ENCODE results near the gene LIPT2. TPM values are rescaled to one million over a fixed set of nuclear protein-coding genes. Genes with fewer than 3 reads are reported as not detected.

LIPT2 gene
- polyA plus RNA-seq, 1 donor from 2014 or later = 11.3 TPM

DNA sequence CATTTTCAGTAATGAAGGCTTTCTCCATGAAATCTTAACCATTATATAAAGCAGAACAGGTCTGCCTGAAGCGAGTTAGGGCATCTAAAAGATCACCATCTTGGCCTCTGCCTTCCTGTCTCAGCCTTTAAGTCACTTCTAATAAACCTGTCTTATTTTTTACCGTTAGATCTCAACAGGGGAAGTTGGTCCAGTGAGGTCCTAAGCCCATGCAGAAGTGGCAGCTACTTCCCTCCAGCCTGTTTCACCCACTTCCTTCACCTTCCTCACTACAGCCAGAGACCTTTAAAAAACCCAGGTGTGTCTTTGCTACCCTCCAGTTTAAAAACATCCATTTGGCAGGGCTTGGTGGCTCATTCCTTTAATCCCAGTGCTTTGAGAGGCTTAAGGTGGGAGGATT lies 14.1 kb upstream of the LIPT2 start:
- H3F3A ChIP-seq (ENCODE audit: insufficient read depth, low read length, poor library complexity, severe bottlenecking) = no peaks in the 10 kb centered on the region
- no peaks in the 10 kb centered on the region for H3K36me3 ChIP-seq (ENCODE audit: insufficient read depth, low read length)
- H3K4me2 ChIP-seq (ENCODE audit: low read length) = no peak overlapping the region
- no peak overlapping the region for H3K27ac ChIP-seq (ENCODE audit: low read length)
- H3K4me3 ChIP-seq (ENCODE audit: low read length) = no peak overlapping the region
- no peak overlapping the region for H2AFZ ChIP-seq (ENCODE audit: low read depth, low read length)
- H3K9ac ChIP-seq (ENCODE audit: low read length) = no peak overlapping the region
- H3K9me3 ChIP-seq (ENCODE audit: low read length) = peaks cover 3% of the 10 kb centered on the region
- TF ChIP-seq TAF1 (IDR thresholded peaks at IDR 0.05; ENCODE audit: low read depth) = no peak
- no peak for TF ChIP-seq POLR2AphosphoS5 (IDR thresholded peaks at IDR 0.05)
- no peak for TF ChIP-seq SMC3 (conservative IDR thresholded peaks at IDR 0.05; ENCODE audit: poor library complexity)
- TF ChIP-seq EP300 (conservative IDR thresholded peaks at IDR 0.05; ENCODE audit: poor library complexity, severe bottlenecking) = no peak
- TF ChIP-seq, protein P1, sequence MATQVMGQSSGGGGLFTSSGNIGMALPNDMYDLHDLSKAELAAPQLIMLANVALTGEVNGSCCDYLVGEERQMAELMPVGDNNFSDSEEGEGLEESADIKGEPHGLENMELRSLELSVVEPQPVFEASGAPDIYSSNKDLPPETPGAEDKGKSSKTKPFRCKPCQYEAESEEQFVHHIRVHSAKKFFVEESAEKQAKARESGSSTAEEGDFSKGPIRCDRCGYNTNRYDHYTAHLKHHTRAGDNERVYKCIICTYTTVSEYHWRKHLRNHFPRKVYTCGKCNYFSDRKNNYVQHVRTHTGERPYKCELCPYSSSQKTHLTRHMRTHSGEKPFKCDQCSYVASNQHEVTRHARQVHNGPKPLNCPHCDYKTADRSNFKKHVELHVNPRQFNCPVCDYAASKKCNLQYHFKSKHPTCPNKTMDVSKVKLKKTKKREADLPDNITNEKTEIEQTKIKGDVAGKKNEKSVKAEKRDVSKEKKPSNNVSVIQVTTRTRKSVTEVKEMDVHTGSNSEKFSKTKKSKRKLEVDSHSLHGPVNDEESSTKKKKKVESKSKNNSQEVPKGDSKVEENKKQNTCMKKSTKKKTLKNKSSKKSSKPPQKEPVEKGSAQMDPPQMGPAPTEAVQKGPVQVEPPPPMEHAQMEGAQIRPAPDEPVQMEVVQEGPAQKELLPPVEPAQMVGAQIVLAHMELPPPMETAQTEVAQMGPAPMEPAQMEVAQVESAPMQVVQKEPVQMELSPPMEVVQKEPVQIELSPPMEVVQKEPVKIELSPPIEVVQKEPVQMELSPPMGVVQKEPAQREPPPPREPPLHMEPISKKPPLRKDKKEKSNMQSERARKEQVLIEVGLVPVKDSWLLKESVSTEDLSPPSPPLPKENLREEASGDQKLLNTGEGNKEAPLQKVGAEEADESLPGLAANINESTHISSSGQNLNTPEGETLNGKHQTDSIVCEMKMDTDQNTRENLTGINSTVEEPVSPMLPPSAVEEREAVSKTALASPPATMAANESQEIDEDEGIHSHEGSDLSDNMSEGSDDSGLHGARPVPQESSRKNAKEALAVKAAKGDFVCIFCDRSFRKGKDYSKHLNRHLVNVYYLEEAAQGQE (IDR thresholded peaks at IDR 0.05; ENCODE audit: borderline replicate concordance) = no peak
- no peak for TF ChIP-seq CTCF (IDR thresholded peaks at IDR 0.05; ENCODE audit: poor library complexity, severe bottlenecking)
- no peaks in the 10 kb centered on the region for H4K20me1 ChIP-seq (ENCODE audit: insufficient read depth)
- H3K9me2 ChIP-seq (ENCODE audit: insufficient read depth, low read length) = no peaks in the 10 kb centered on the region
- H3K27me3 ChIP-seq (ENCODE audit: insufficient read depth, low read depth, low read length) = no peaks in the 10 kb centered on the region
- no peaks in the 10 kb centered on the region for H3K79me2 ChIP-seq (replicated peaks; ENCODE audit: insufficient read depth, low read length)

GRCh38 chr11:74506823-74507222 lies 13.3 kb upstream of the LIPT2 start:
- Histone ChIP-seq H3K4me3 (ENCODE audit: low read length) (no peak overlapping the region), H3K79me2 (replicated peaks; ENCODE audit: insufficient read depth, low read length) (no peaks in the 10 kb centered on the region), H3F3A (ENCODE audit: insufficient read depth, low read length, poor library complexity, severe bottlenecking) (no peaks in the 10 kb centered on the region), H3K9ac (ENCODE audit: low read length) (no peak overlapping the region), H3K27ac (ENCODE audit: low read length) (no peak overlapping the region), H3K9me2 (ENCODE audit: insufficient read depth, low read length) (no peaks in the 10 kb centered on the region), H3K36me3 (ENCODE audit: insufficient read depth, low read length) (no peaks in the 10 kb centered on the region), H2AFZ (ENCODE audit: low read depth, low read length) (no peak overlapping the region), H4K20me1 (ENCODE audit: insufficient read depth) (no peaks in the 10 kb centered on the region), H3K27me3 (ENCODE audit: insufficient read depth, low read depth, low read length) (no peaks in the 10 kb centered on the region), H3K9me3 (ENCODE audit: low read length) (peaks cover 5% of the 10 kb centered on the region), H3K4me2 (ENCODE audit: low read length) (no peak overlapping the region)
- TF ChIP-seq SMC3 (conservative IDR thresholded peaks at IDR 0.05; ENCODE audit: poor library complexity) = no peak
- no peak for TF ChIP-seq EP300 (conservative IDR thresholded peaks at IDR 0.05; ENCODE audit: poor library complexity, severe bottlenecking)
- TF ChIP-seq, protein P1 (IDR thresholded peaks at IDR 0.05; ENCODE audit: borderline replicate concordance) = no peak
- TF ChIP-seq CTCF (IDR thresholded peaks at IDR 0.05; ENCODE audit: poor library complexity, severe bottlenecking) = no peak
- TF ChIP-seq RAD21 (conservative IDR thresholded peaks at IDR 0.05) = no peak
- TF ChIP-seq EZH2 (IDR thresholded peaks at IDR 0.05; ENCODE audit: borderline replicate concordance, insufficient read depth, low read length, poor library complexity, severe bottlenecking) = no peak
- no peak for TF ChIP-seq POLR2AphosphoS5 (IDR thresholded peaks at IDR 0.05)
- TF ChIP-seq MXI1 (conservative IDR thresholded peaks at IDR 0.05; ENCODE audit: poor library complexity, severe bottlenecking) = no peak
- no peak for TF ChIP-seq TAF1 (IDR thresholded peaks at IDR 0.05; ENCODE audit: low read depth)

Measured in neural cell (in vitro differentiated cells).